ENCODE measurements around the gene WASF1.

DNA sequence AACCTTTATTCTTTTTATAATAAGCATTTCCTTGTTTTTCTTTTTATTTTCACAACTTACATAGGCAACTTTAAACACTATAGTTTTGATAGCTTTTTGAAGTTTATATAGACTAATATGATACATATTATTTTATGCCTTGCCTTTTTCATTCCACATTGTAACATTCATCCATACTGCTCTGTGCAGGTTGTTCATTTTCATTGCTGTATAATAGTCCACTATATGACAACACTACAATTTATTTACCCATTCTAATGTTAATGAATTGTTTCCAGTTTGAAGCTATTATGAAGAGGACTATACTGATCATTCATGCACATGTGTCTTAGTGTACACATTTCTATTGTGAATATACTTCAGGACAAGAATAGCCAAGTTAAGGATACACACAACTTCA lies 49.1 kb downstream of the WASF1 start:
- TF ChIP-seq POLR2AphosphoS5 (IDR thresholded peaks at IDR 0.05; ENCODE audit: low read depth, low read length) (no peak), TAF1 (IDR thresholded peaks at IDR 0.05; ENCODE audit: low read depth, low read length) (no peak), POLR2A (IDR thresholded peaks at IDR 0.05; ENCODE audit: low read depth, low read length) (no peak), POU2F2 (IDR thresholded peaks at IDR 0.05; ENCODE audit: low read depth, low read length) (no peak), SPI1 (IDR thresholded peaks at IDR 0.05; ENCODE audit: low read depth, low read length) (no peak)
